Gastroesophageal sphincter (tissue), 4 donors: Measurements from ENCODE around the gene CNTN5. TPM values are rescaled to one million over a fixed set of nuclear protein-coding genes. Genes with fewer than 3 reads are reported as not detected.

Experiments used
- ATAC-seq: fragments of 150-250 bp; one replicate; pipeline ENCODE4 v1.9.1; 2016; ENCODE audit warnings: mild to moderate bottlenecking, moderate library complexity
- H3K27ac ChIP-seq, 4 donors: fragments of 200-600 bp; sonication (generic) in 3 of 4; 1 replicate in 3 of 4; 2 replicates in 1 of 4; pipeline ENCODE4 v1.5.1; 2016 to 2019
- H3K27me3 ChIP-seq: fragments of 200-600 bp; sonication (generic); one replicate; pipeline ENCODE4 v1.5.1; 2019
- H3K36me3 ChIP-seq, 2 donors: fragments of 200-600 bp; sonication (generic); one replicate each; pipeline ENCODE4 v1.5.1; 2019; ENCODE audit warnings: control low read depth in 1 of 2
- H3K4me1 ChIP-seq, 3 donors: fragments of 200-600 bp; sonication (generic); 1 replicate in 2 of 3; 2 replicates in 1 of 3; pipeline ENCODE4 v1.5.1; 2016 to 2019; ENCODE audit warnings: control low read depth in 2 of 3
- H3K4me3 ChIP-seq, 2 donors: fragments of 200-600 bp; sonication (generic); one replicate each; pipeline ENCODE4 v1.5.1; 2019; ENCODE audit warnings: mild to moderate bottlenecking in 1 of 2, moderate library complexity in 1 of 2
- H3K9me3 ChIP-seq, 3 donors: fragments of 200-600 bp; sonication (generic); one replicate each; pipeline ENCODE4 v1.5.1; 2017 to 2019; ENCODE audit warnings: control low read depth in 2 of 3
- CTCF ChIP-seq, 4 experiments: fragments of 200-600 bp in 2 of 4; fragments of 450-650 bp in 2 of 4; sonication (generic) in 1 of 4; IDR thresholded peaks; one replicate each; pipeline ENCODE4 v1.5.1; 2017 to 2019; ENCODE audit warnings: antibody characterized with exemption in 4 of 4, mild to moderate bottlenecking in 2 of 4, moderate library complexity in 2 of 4
- EP300 ChIP-seq: sonication (generic); formaldehyde crosslinking; IDR thresholded peaks from one replicate; pipeline ENCODE4 v1.6.1; 2017; ENCODE audit warnings: antibody characterized with exemption, mild to moderate bottlenecking
- POLR2A ChIP-seq, 2 donors: fragments of 450-650 bp; IDR thresholded peaks; one replicate each; pipeline ENCODE4 v1.6.1; 2017; ENCODE audit warnings: antibody characterized with exemption in 2 of 2, mild to moderate bottlenecking in 2 of 2, moderate library complexity in 1 of 2
- POLR2AphosphoS5 ChIP-seq: sonication (generic); formaldehyde crosslinking; IDR thresholded peaks from one replicate; pipeline ENCODE4 v1.6.1; 2017; ENCODE audit warnings: antibody characterized with exemption
- WGBS, 2 donors: methylation state at CpG; one replicate each; pipeline ENCODE4 v1.1.5; 2018; ENCODE audit warnings: low coverage in 1 of 2; 5-methylcytosine and 5-hydroxymethylcytosine counted together
- total RNA-seq, 4 donors: library from RNA; depleted of rRNA; stranded (reverse); fragments of >200 nt; gene quantifications; one replicate each; pipeline ENCODE4 v1.1.0, GENCODE V29; 2016

Gene CNTN5
- total RNA-seq, 4 donors from 2014 or later: 0.16 TPM; not detected in 3

GRCh38 chr11:99630629-99631028, 609.9 kb downstream of the CNTN5 start:
- Histone ChIP-seq H3K27ac (no peak overlapping the region), H3K27me3 (no peaks in the 10 kb centered on the region), H3K36me3 (no peaks in the 10 kb centered on the region), H3K4me3 (no peak overlapping the region), H3K9me3 (no peaks in the 10 kb centered on the region), H3K4me1 (no peaks in the 10 kb centered on the region)
- ATAC-seq: no peak
- TF ChIP-seq EP300: no peak
- no peak for TF ChIP-seq POLR2AphosphoS5
- no peak for TF ChIP-seq CTCF (IDR thresholded peaks at IDR 0.05)
- TF ChIP-seq POLR2A (IDR thresholded peaks at IDR 0.05): no peak
- 72 to 94% methylated on average over 5 of the region's 5 CpGs for WGBS, 2 donors

DNA sequence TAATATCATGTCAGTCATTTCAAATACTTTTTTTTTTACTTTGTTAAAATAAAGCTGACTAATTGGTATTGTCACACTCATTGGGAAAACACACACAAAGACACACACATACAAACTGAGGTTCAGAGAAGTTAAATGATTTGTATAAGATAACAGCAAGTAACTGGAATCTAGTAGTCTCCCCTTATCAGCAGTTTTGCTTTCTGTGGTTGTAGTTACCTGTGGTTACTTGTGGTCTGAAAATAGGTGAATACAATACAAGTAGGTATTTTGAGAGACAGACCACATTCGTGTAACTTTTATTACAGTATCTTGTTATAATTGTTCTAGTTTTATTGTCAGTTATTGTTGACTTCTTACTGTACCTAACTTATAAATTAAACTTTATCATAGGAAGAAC, 610.9 kb downstream of the CNTN5 start:
- Histone ChIP-seq H3K27me3 (no peaks in the 10 kb centered on the region), H3K4me3 (no peak overlapping the region), H3K4me1 (no peaks in the 10 kb centered on the region), H3K36me3 (no peaks in the 10 kb centered on the region), H3K27ac (no peak overlapping the region), H3K9me3 (no peaks in the 10 kb centered on the region)
- no peak for ATAC-seq
- 100% methylated on average over 1 of the region's 1 CpG for WGBS, 2 donors
- TF ChIP-seq CTCF (IDR thresholded peaks at IDR 0.05) (no peak), POLR2A (IDR thresholded peaks at IDR 0.05) (no peak), POLR2AphosphoS5 (no peak), EP300 (no peak)

DNA sequence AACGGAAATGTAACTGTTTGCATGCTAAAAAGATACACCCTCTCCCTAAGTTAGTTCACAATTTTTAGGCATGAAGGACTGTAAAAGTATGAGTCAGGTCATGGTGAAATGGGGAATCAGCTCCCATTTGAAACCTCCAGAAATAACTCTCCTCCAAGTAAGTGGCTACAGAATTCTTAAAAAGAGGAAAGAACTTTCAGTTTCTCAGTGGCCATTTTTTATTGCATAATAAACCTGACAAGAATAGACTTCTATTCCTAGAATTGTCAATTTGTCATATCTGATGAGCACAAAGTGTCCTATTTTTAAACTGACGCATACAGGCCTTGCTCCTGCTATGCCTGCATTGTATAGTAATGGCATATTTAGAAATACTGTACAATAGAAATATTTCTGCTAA, 612.2 kb downstream of the CNTN5 start:
- H3K27ac ChIP-seq: no peak overlapping the region
- WGBS, 2 donors: 73 to 96% methylated on average over 2 of the region's 2 CpGs
- H3K4me3 ChIP-seq: no peak overlapping the region
- H3K4me1 ChIP-seq: no peaks in the 10 kb centered on the region
- no peaks in the 10 kb centered on the region for H3K9me3 ChIP-seq
- H3K27me3 ChIP-seq: no peaks in the 10 kb centered on the region
- no peak for ATAC-seq
- TF ChIP-seq CTCF (IDR thresholded peaks at IDR 0.05) (no peak), POLR2AphosphoS5 (no peak), EP300 (no peak), POLR2A (IDR thresholded peaks at IDR 0.05) (no peak)
- H3K36me3 ChIP-seq: no peaks in the 10 kb centered on the region

DNA sequence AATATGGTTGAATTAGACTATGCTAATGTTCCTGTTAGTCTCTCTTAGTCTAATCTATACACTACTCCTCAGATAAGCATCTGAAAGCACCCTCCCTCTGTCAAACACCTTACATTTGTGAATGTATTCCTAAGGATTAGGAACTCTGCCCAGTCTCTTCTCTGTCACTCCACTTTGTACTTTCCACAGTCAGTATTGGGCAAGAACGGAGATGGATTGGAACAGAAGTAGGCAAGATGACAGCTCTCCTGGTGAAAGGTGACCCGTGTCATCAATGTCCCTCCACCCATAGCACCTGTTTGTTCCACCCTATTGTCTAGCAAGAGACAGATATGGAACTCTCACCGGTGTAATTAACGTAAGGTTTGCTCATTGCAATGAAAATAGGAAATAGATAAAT, 613.8 kb downstream of the CNTN5 start:
- ATAC-seq: no peak
- no peak for TF ChIP-seq POLR2A (IDR thresholded peaks at IDR 0.05)
- no peak for TF ChIP-seq POLR2AphosphoS5
- TF ChIP-seq EP300: no peak
- no peak for TF ChIP-seq CTCF (IDR thresholded peaks at IDR 0.05)
- WGBS, 2 donors: 66 to 67% methylated on average over 4 of the region's 4 CpGs

DNA sequence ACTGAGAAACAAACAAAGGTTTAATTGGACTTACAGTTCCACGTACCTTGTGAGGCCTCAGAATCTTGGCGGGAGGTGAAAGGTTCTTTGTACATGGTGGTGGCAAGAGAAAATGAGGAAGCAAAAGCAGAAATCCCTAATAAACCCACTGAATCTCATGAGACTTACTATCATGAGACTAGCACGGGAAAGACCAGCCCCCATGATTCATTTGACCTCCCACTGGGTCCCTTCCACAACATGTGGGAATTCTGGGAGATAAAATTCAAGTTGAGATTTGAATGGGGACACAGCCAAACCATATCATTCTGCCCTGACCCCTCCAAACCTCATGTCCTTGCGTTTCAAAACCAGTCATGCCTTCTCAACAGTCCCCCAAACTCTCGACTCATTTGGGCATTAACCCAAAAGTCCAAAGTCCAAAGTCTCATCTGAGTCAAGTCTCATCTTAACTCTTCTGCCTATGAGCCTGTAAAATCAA, 617.4 kb downstream of the CNTN5 start:
- Histone ChIP-seq H3K27me3 (no peaks in the 10 kb centered on the region), H3K27ac (no peak overlapping the region), H3K36me3 (no peaks in the 10 kb centered on the region), H3K9me3 (no peaks in the 10 kb centered on the region), H3K4me3 (no peak overlapping the region), H3K4me1 (no peaks in the 10 kb centered on the region)
- ATAC-seq: no peak
- WGBS, 2 donors: 61 to 74% methylated on average over 2 to 5 of the region's 5 CpGs
- TF ChIP-seq EP300 (no peak), POLR2AphosphoS5 (no peak), CTCF (IDR thresholded peaks at IDR 0.05) (no peak), POLR2A (IDR thresholded peaks at IDR 0.05) (no peak)

More for the DNA sequence above, 613.8 kb downstream of the CNTN5 start:
- Histone ChIP-seq H3K27me3 (no peaks in the 10 kb centered on the region), H3K4me3 (no peak overlapping the region), H3K9me3 (no peaks in the 10 kb centered on the region), H3K36me3 (no peaks in the 10 kb centered on the region), H3K27ac (no peak overlapping the region), H3K4me1 (no peaks in the 10 kb centered on the region)
